GM23338 (cell line): Measurements from ENCODE around the gene SHOX.

Experiments
- CREB1 ChIP-seq: fragments of 250-450 bp; sonication (Bioruptor Pico); IDR thresholded peaks from 2 replicates; pipeline ENCODE4 v1.5.0; 2020; ENCODE audit warnings: low read depth, mild to moderate bottlenecking, moderate library complexity
- CTCF ChIP-seq, 2 experiments: fragments of 200-600 bp in 1 of 2; sonication (generic) in 1 of 2; conservative IDR thresholded peaks; 2 replicates each; pipeline versions ENCODE4 v1.5.1 to v1.6.1; 2016 to 2017; ENCODE audit warnings: antibody characterized with exemption in 2 of 2, low read depth in 2 of 2, mild to moderate bottlenecking in 2 of 2, moderate library complexity in 1 of 2
- ETS1 ChIP-seq: IDR thresholded peaks from 2 replicates; pipeline ENCODE4 v1.6.1; 2016; ENCODE audit warnings: antibody characterized with exemption
- EZH2 ChIP-seq: fragments of 200-600 bp; sonication (generic); IDR thresholded peaks from one replicate; pipeline ENCODE4 v1.8.0; 2017; ENCODE audit warnings: antibody characterized with exemption, mild to moderate bottlenecking, low read depth; ENCODE audit not compliant: unreplicated experiment
- EZH2phosphoT487 ChIP-seq: fragments of 200-600 bp; sonication (generic); IDR thresholded peaks from one replicate; pipeline ENCODE4 v1.8.1; 2018; ENCODE audit warnings: antibody characterized with exemption; ENCODE audit not compliant: unreplicated experiment
- JUNB ChIP-seq: IDR thresholded peaks from one replicate; pipeline ENCODE4 v1.6.1; 2016; ENCODE audit warnings: antibody characterized with exemption; ENCODE audit not compliant: unreplicated experiment
- NANOG ChIP-seq: IDR thresholded peaks from 2 replicates; pipeline ENCODE4 v1.6.1; 2016; ENCODE audit warnings: antibody characterized with exemption, borderline replicate concordance
- POLR2AphosphoS5 ChIP-seq: IDR thresholded peaks from 2 replicates; pipeline ENCODE4 v1.6.1; 2016; ENCODE audit warnings: antibody characterized with exemption, low read depth
- REST ChIP-seq: IDR thresholded peaks from one replicate; pipeline ENCODE4 v1.6.1; 2018; ENCODE audit warnings: antibody characterized with exemption; ENCODE audit not compliant: unreplicated experiment
- STAT1 ChIP-seq: IDR thresholded peaks from one replicate; pipeline ENCODE4 v1.6.1; 2016; ENCODE audit warnings: antibody characterized with exemption; ENCODE audit not compliant: unreplicated experiment
- ZNF114 ChIP-seq: fragments of 250-450 bp; sonication (Bioruptor Pico); IDR thresholded peaks from 2 replicates; pipeline ENCODE4 v1.5.0; 2020; ENCODE audit warnings: mild to moderate bottlenecking, moderate library complexity
- ZNF331 ChIP-seq: fragments of 250-450 bp; sonication (Bioruptor Pico); IDR thresholded peaks from 2 replicates; pipeline ENCODE4 v1.5.0; 2020; ENCODE audit warnings: low read depth, mild to moderate bottlenecking, moderate library complexity
- ZNF462 ChIP-seq: fragments of 250-450 bp; sonication (Bioruptor Pico); IDR thresholded peaks from 2 replicates; pipeline ENCODE4 v1.5.0; 2020; ENCODE audit warnings: mild to moderate bottlenecking, moderate library complexity

- TF ChIP-seq EZH2 (no peak), CTCF (conservative IDR thresholded peaks at IDR 0.05; ENCODE audit: low read depth in 2 of 2) (no peak), STAT1 (no peak), REST (no peak), POLR2AphosphoS5 (no peak), EZH2phosphoT487 (no peak), ZNF462 (CRISPR knock-in tag) (no peak), CREB1 (no peak), ZNF331 (CRISPR knock-in tag) (no peak), JUNB (no peak), ZNF114 (CRISPR knock-in tag) (no peak), NANOG (no peak), ETS1 (no peak)
Observed at GRCh38 chrX:643241-643595, 12.6 kb downstream of the SHOX start.
